ENCODE data around the gene RTN4IP1. TPM values are rescaled to one million over a fixed set of nuclear protein-coding genes. Genes with fewer than 3 reads are reported as not detected.

Gene RTN4IP1
- total RNA-seq (2014; rRNA removed) (7.3 and 8.6 TPM in 2 replicates), Bru-seq, nascent RNA (percentile 49 among the genes with signal in this experiment), BruChase-seq, experiment 1, labeled RNA remaining after a 6-hour chase (percentile 43 among the genes with signal in this experiment), BruChase-seq, experiment 2, labeled RNA remaining after a 2-hour chase (percentile 44 among the genes with signal in this experiment)
- long read RNA-seq, transcript RTN4IP1-201 (9 exons, 1,682 nt): major isoform, 9 of 10 reads
- long read RNA-seq, partial matches to known transcripts: 0 of 10 reads
- long read RNA-seq, other reads (novel, unspliced or antisense): 1 of 10 reads

GRCh38 chr6:106629103-106629858, at the start of gene RTN4IP1, which contains the start of gene QRSL1:
TSS of gene RTN4IP1 (minus strand) at chr6:106629498. CDS start at chr6:106629021, 477 bp downstream.
TSS of gene QRSL1 (plus strand) at chr6:106629578. CDS start at chr6:106629682, 104 bp downstream.
- TSS peak; percentile 94 for BruUV-seq (replicated peaks)
- Histone ChIP-seq H2AFZ (ENCODE audit: low read length) (peak within 1 kb of the TSS; percentile 96), H3K9ac (ENCODE audit: low read length) (peak within 1 kb of the TSS; percentile 95), H3K9me3 (ENCODE audit: low read length) (no peaks in the 10 kb centered on the region), H3K27me3 (ENCODE audit: low read length) (no peaks in the 10 kb centered on the region), H3K4me1 (ENCODE audit: insufficient read depth, low read length) (peaks cover 3% of the 10 kb centered on the region), H3K4me2 (ENCODE audit: low read length) (peak within 1 kb of the TSS; percentile 94), H3K4me3 (ENCODE audit: low read length) (peak within 1 kb of the TSS; percentile 99), H3K9me2 (replicated peaks; ENCODE audit: low read length) (no peaks in the 10 kb centered on the region), H3K27ac (ENCODE audit: low read length) (peak within 1 kb of the TSS; percentile 67), H3K36me3 (ENCODE audit: low read depth, low read length) (no peaks in the 10 kb centered on the region), H3F3A (ENCODE audit: low read length, unreplicated experiment) (no peaks in the 10 kb centered on the region), H3K79me2 (ENCODE audit: low read length) (peaks cover 54% of the 10 kb centered on the region), H4K20me1 (ENCODE audit: low read length) (no peaks in the 10 kb centered on the region)
- POLR2A ChIA-PET (ENCODE audit: unreplicated experiment): no interaction called here
- TF ChIP-seq EZH2phosphoT487 (IDR thresholded peaks at IDR 0.05; ENCODE audit: borderline replicate concordance, low read length): no peak
- no peak for TF ChIP-seq CTCF (conservative IDR thresholded peaks at IDR 0.05; ENCODE audit: low read depth, low read length)
- no peak for TF ChIP-seq EZH2 (IDR thresholded peaks at IDR 0.05; ENCODE audit: low read length, unreplicated experiment)
- peak; percentile 89 for DNase-seq
- intact Hi-C loops (cut with micrococcal nuclease): no loop called here
- CTCF ChIA-PET: no interaction called here
- peak; percentile 76 for ATAC-seq

- H3K9me3 ChIP-seq (ENCODE audit: low read length): no peaks in the 10 kb centered on the region
- H3K4me1 ChIP-seq (ENCODE audit: insufficient read depth, low read length): no peaks in the 10 kb centered on the region
- H3F3A ChIP-seq (ENCODE audit: low read length, unreplicated experiment): no peaks in the 10 kb centered on the region
- intact Hi-C loops (cut with micrococcal nuclease): no loop called here
- no TSS peak for BruUV-seq (replicated peaks)
- H4K20me1 ChIP-seq (ENCODE audit: low read length): no peaks in the 10 kb centered on the region
- no peak overlapping the region for H3K9ac ChIP-seq (ENCODE audit: low read length)
- H3K27me3 ChIP-seq (ENCODE audit: low read length): no peaks in the 10 kb centered on the region
- H3K4me2 ChIP-seq (ENCODE audit: low read length): no peak overlapping the region
- POLR2A ChIA-PET (ENCODE audit: unreplicated experiment): no interaction called here
- H3K27ac ChIP-seq (ENCODE audit: low read length): no peak overlapping the region
- ATAC-seq (no peak), DNase-seq (no peak)
- no peaks in the 10 kb centered on the region for H3K9me2 ChIP-seq (replicated peaks; ENCODE audit: low read length)
- no peaks in the 10 kb centered on the region for H3K79me2 ChIP-seq (ENCODE audit: low read length)
- no peak overlapping the region for H3K4me3 ChIP-seq (ENCODE audit: low read length)
- CTCF ChIA-PET: no interaction called here
- TF ChIP-seq EZH2 (IDR thresholded peaks at IDR 0.05; ENCODE audit: low read length, unreplicated experiment): no peak
- TF ChIP-seq CTCF (conservative IDR thresholded peaks at IDR 0.05; ENCODE audit: low read depth, low read length): no peak
- no peak for TF ChIP-seq EZH2phosphoT487 (IDR thresholded peaks at IDR 0.05; ENCODE audit: borderline replicate concordance, low read length)
- H2AFZ ChIP-seq (ENCODE audit: low read length): no peak overlapping the region
- no peaks in the 10 kb centered on the region for H3K36me3 ChIP-seq (ENCODE audit: low read depth, low read length)
Observed at GRCh38 chr6:106677282-106677681, 48.0 kb upstream of the RTN4IP1 start.

Data from PC-3 (cell line).